Astrocyte (in vitro differentiated cells and primary cell): ENCODE data around the gene ZNF213. TPM values are rescaled to one million over a fixed set of nuclear protein-coding genes. Genes with fewer than 3 reads are reported as not detected.

Experiments used
- DNase-seq: peaks from one replicate; pipeline ENCODE4 v3.0.0-alpha.2; 2010; ENCODE audit warnings: low read depth
- FAIRE-seq: peaks from 2 replicates; lab custom pipeline; 2011; peaks lifted over from hg19 to GRCh38; lab: Jason Lieb, UNC
- H2AFZ ChIP-seq: 2 replicates; pipeline ENCODE4 v1.6.0; 2012; ENCODE audit warnings: low read depth, low read length, inconsistent platforms
- H3K27ac ChIP-seq: 2 replicates; pipeline ENCODE4 v1.5.1; 2011; ENCODE audit warnings: low read depth, low read length, inconsistent platforms
- H3K27me3 ChIP-seq: 2 replicates; pipeline ENCODE4 v1.6.0; 2011; ENCODE audit warnings: low read length, inconsistent platforms; ENCODE audit not compliant: insufficient read depth
- H3K36me3 ChIP-seq: 2 replicates; pipeline ENCODE4 v1.5.1; 2011; ENCODE audit warnings: low read length, inconsistent platforms; ENCODE audit not compliant: insufficient read depth
- H3K4me1 ChIP-seq: 2 replicates; pipeline ENCODE4 v1.5.1; 2011; ENCODE audit warnings: low read length, inconsistent platforms; ENCODE audit not compliant: insufficient read depth
- H3K4me2 ChIP-seq: 2 replicates; pipeline ENCODE4 v1.6.0; 2012; ENCODE audit warnings: low read length, inconsistent platforms
- H3K4me3 ChIP-seq: 2 replicates; pipeline ENCODE4 v1.5.1; 2011; ENCODE audit warnings: low read depth, mild to moderate bottlenecking, low read length, inconsistent platforms; ENCODE audit not compliant: insufficient read depth
- H3K79me2 ChIP-seq: 2 replicates; pipeline ENCODE4 v1.6.0; 2012; ENCODE audit warnings: mild to moderate bottlenecking, low read length, inconsistent platforms; ENCODE audit not compliant: insufficient read depth
- H3K9ac ChIP-seq: 2 replicates; pipeline ENCODE4 v1.6.0; 2012; ENCODE audit warnings: mild to moderate bottlenecking, low read length, inconsistent platforms
- H3K9me3 ChIP-seq: 2 replicates; pipeline ENCODE4 v1.5.1; 2012; ENCODE audit warnings: low read depth, mild to moderate bottlenecking, low read length, inconsistent platforms; ENCODE audit not compliant: insufficient read depth
- H4K20me1 ChIP-seq: 2 replicates; pipeline ENCODE4 v1.6.0; 2012; ENCODE audit warnings: low read length, inconsistent platforms; ENCODE audit not compliant: insufficient read depth
- H3K27ac Mint-ChIP-seq: one replicate; pipeline ENCODE4 v1.8.0; 2021; ENCODE audit warnings: mild to moderate bottlenecking, mixed read lengths; ENCODE audit not compliant: unreplicated experiment
- H3K27me3 Mint-ChIP-seq: one replicate; pipeline ENCODE4 v1.8.0; 2021; ENCODE audit warnings: low read depth, mixed read lengths; ENCODE audit not compliant: unreplicated experiment
- H3K36me3 Mint-ChIP-seq: one replicate; pipeline ENCODE4 v1.8.0; 2021; ENCODE audit warnings: low read depth, mixed read lengths; ENCODE audit not compliant: unreplicated experiment
- H3K4me1 Mint-ChIP-seq: one replicate; pipeline ENCODE4 v1.8.0; 2021; ENCODE audit warnings: low read depth, mixed read lengths; ENCODE audit not compliant: unreplicated experiment
- H3K4me3 Mint-ChIP-seq: one replicate; pipeline ENCODE4 v1.8.0; 2021; ENCODE audit warnings: mild to moderate bottlenecking, moderate library complexity, mixed read lengths; ENCODE audit not compliant: unreplicated experiment
- H3K9me3 Mint-ChIP-seq: one replicate; pipeline ENCODE4 v1.8.0; 2021; ENCODE audit warnings: mild to moderate bottlenecking, mixed read lengths; ENCODE audit not compliant: unreplicated experiment
- EZH2 ChIP-seq: IDR thresholded peaks from 2 replicates; pipeline ENCODE4 v1.6.1; 2012; ENCODE audit warnings: mild to moderate bottlenecking, low read length, inconsistent platforms; ENCODE audit not compliant: insufficient read depth
- total RNA-seq: library from RNA; stranded (reverse); gene quantifications from 2 replicates; pipeline ENCODE4 v1.2.1, GENCODE V29; 2021
- TF ChIP-seq, protein P1 (sequence below): IDR thresholded peaks from 2 replicates; pipeline ENCODE4 v1.5.1; 2011; ENCODE audit warnings: low read depth, mild to moderate bottlenecking, inconsistent platforms, low read length, moderate library complexity; ENCODE audit not compliant: insufficient read depth

The ZNF213 gene
- total RNA-seq, 1 donor from 2014 or later: 12.0 TPM

DNA sequence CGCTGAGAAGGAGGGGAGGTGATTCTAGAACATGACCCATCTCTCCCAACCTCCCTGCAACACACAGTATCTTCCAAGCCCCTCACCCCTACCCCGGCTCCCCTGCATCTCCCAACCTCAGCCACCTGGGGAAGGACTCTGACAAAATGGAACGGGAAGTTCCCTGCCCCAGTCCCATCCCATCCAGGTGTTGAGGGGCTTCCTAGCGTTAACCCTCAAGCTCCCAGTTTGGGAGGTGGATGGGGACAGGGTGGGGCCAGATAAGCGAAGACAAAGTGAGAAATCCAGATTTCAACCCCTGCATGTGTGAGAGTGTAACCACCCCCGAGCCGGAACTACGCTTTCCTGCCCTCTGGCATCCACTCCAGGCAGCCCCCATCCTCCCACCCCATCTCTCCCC, 37.6 kb upstream of the ZNF213 start:
- TF ChIP-seq EZH2: no peak
- TF ChIP-seq, protein P1, sequence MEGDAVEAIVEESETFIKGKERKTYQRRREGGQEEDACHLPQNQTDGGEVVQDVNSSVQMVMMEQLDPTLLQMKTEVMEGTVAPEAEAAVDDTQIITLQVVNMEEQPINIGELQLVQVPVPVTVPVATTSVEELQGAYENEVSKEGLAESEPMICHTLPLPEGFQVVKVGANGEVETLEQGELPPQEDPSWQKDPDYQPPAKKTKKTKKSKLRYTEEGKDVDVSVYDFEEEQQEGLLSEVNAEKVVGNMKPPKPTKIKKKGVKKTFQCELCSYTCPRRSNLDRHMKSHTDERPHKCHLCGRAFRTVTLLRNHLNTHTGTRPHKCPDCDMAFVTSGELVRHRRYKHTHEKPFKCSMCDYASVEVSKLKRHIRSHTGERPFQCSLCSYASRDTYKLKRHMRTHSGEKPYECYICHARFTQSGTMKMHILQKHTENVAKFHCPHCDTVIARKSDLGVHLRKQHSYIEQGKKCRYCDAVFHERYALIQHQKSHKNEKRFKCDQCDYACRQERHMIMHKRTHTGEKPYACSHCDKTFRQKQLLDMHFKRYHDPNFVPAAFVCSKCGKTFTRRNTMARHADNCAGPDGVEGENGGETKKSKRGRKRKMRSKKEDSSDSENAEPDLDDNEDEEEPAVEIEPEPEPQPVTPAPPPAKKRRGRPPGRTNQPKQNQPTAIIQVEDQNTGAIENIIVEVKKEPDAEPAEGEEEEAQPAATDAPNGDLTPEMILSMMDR: no peak
- Histone ChIP-seq H3K4me3 (no peak overlapping the region), H3K27me3 (peaks cover 18% of the 10 kb centered on the region), H3K4me2 (no peak overlapping the region), H3K36me3 (no peaks in the 10 kb centered on the region), H2AFZ (no peak overlapping the region), H3K4me1 (peaks cover 6% of the 10 kb centered on the region), H3K79me2 (no peaks in the 10 kb centered on the region), H3K9ac (no peak overlapping the region), H3K27ac (no peak overlapping the region), H4K20me1 (no peaks in the 10 kb centered on the region), H3K9me3 (no peaks in the 10 kb centered on the region)
- Mint-ChIP-seq H3K36me3 (no peaks in the 10 kb centered on the region), H3K4me3 (no peak overlapping the region), H3K4me1 (peaks cover 5% of the 10 kb centered on the region), H3K9me3 (peaks cover 5% of the 10 kb centered on the region), H3K27me3 (peaks cover 25% of the 10 kb centered on the region), H3K27ac (no peak overlapping the region)
- FAIRE-seq: no peak
- DNase-seq: no peak

DNA sequence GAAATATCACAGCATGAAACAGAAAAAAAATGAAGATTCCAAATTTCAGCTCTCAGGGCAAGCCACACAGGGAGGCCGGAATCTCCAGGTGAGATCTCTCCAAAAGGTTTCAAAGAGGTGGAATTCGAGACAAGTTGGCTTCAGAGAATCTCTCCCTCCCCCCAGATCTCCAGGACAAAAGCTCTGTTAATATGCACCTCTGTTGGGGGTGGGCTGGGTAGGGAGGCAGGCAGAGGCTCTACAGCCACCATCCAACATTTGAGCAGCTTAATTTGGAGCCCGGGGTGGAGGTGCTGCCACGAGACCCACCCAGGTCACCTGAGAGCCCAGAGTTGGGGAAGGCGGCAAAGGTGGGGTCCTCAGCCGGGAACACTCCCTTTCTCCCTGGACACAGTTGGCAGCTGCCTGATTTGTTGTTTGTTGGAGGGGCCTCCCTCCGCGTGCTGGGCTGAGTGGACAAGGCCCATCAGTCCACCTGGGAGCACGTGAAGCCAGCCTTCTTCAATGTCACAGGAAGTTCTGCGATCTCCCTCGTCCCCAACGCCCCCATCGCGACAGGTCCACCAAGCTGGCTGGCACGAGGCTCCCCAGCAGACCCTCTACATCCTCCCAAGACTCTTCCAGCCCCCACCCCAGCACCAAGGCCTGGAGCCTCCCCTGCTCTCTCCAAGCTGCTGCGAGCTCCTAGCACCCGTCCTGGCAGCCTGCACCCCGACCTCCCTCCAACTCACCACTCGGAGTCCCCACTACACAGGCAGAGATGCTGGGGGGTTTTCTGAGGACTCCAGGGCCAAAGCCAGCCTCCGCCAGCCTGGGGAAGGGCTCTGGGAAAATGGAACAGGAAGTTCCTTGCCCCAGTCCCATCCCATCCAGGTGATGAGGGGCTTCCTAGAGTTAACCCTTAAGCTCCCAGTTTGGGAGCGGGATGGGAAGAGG, 36.1 kb upstream of the ZNF213 start, which contains the start of gene ZSCAN10:
Gene ZSCAN10, minus strand, starts transcription at position 836 of the 936 bp plus-strand sequence. CDS start 6,357 bp downstream, outside the sequence.
- Mint-ChIP-seq H3K27me3 (peaks cover 22% of the 10 kb centered on the region), H3K36me3 (no peaks in the 10 kb centered on the region), H3K27ac (peak within 1 kb of the TSS; percentile 5), H3K9me3 (peaks cover 5% of the 10 kb centered on the region), H3K4me3 (peak within 1 kb of the TSS; percentile 60), H3K4me1 (peaks cover 5% of the 10 kb centered on the region)
- DNase-seq (no peak), FAIRE-seq (no peak)
- Histone ChIP-seq H4K20me1 (no peaks in the 10 kb centered on the region), H2AFZ (peak within 1 kb of the TSS; percentile 73), H3K9ac (no peak within 1 kb of the TSS), H3K79me2 (no peaks in the 10 kb centered on the region), H3K9me3 (no peaks in the 10 kb centered on the region), H3K27ac (no peak within 1 kb of the TSS), H3K36me3 (no peaks in the 10 kb centered on the region), H3K4me3 (no peak within 1 kb of the TSS), H3K4me2 (peak within 1 kb of the TSS; percentile 76), H3K27me3 (peaks cover 14% of the 10 kb centered on the region), H3K4me1 (peaks cover 6% of the 10 kb centered on the region)
- TF ChIP-seq, protein P1: no peak

DNA sequence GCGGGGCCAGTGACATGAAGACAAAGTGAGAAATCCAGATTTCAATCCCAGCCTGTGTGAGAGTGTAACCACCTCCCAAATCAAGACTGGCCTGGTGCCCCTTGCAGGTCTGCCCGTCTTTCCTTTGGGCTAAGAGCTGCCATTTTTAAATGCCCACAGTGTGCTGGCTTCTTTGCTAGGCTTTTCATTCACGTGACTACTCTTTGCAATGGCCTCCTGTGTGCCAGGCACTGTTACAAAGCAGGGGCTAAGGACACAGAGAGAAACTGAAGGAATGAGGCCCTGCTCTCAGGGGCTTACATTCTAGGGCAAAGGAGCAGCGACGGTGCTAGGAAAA, 35.5 kb upstream of the ZNF213 start:
- Histone ChIP-seq H3K79me2 (no peaks in the 10 kb centered on the region), H3K4me3 (no peak overlapping the region), H2AFZ (peak overlapping the region; percentile 73), H3K9me3 (no peaks in the 10 kb centered on the region), H3K27me3 (peaks cover 14% of the 10 kb centered on the region), H4K20me1 (no peaks in the 10 kb centered on the region), H3K4me1 (peaks cover 6% of the 10 kb centered on the region), H3K27ac (no peak overlapping the region), H3K9ac (no peak overlapping the region), H3K4me2 (peak overlapping the region; percentile 76), H3K36me3 (no peaks in the 10 kb centered on the region)
- H3K36me3 Mint-ChIP-seq: no peaks in the 10 kb centered on the region
- no peak overlapping the region for H3K27ac Mint-ChIP-seq
- peaks cover 5% of the 10 kb centered on the region for H3K9me3 Mint-ChIP-seq
- no peak for TF ChIP-seq EZH2
- TF ChIP-seq, protein P1: no peak
- H3K4me1 Mint-ChIP-seq: peaks cover 5% of the 10 kb centered on the region
- no peak overlapping the region for H3K4me3 Mint-ChIP-seq
- DNase-seq: no peak
- no peak for FAIRE-seq
- H3K27me3 Mint-ChIP-seq: peaks cover 22% of the 10 kb centered on the region
